ENCODE results near the gene ZHX3.

ZHX3 gene

DNA sequence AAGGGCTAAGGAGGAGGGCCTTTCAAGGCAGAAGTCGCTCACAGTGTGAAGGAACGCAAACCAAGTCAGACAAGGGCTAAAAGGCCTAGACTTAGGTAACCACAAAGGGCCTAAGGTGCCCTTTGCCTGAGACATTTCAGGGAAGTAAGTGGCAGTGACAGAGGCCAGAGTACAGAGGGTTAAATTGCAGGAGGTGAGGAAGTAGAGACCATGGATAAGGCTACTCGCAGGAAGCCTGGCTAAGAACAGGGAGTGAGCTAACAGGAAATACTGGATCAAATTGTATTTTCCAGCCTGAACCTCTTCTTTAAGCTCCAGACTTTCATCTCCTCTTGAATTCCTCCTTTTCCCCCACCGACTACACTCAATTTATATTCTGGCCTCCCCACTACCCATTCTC lies 16.6 kb downstream of the ZHX3 start:
- no peak for DNase-seq (ENCODE audit: low read depth in 3 of 3, low spot score in 1 of 3)

DNA sequence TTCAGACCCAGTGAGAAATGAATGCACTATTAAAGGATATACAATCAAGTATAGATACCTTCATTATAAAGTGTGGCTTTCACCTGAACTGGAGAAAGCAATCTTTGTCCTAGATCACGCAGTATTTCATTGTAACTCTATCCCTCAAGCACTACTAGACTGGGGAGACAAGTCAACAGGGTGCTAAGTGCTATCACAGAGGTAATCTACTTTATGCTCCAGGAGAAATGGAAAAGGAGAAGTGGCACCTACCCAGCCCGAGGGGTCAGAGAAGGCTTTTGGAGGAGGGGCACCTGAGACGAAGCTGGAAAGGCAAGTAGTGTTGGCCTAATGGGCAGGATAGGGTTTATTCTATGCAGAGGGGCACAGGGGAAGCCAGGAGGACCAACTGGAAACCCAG lies 17.1 kb downstream of the ZHX3 start:
- DNase-seq (ENCODE audit: low read depth in 3 of 3, low spot score in 1 of 3) = no peak

GRCh38 chr20:41299899-41300298 lies 17.6 kb downstream of the ZHX3 start:
- no peak for DNase-seq (ENCODE audit: low read depth in 3 of 3, low spot score in 1 of 3)

GRCh38 chr20:41293269-41294037 lies 24.1 kb downstream of the ZHX3 start:
- no peak for DNase-seq (ENCODE audit: low read depth in 3 of 3, low spot score in 1 of 3)

DNA sequence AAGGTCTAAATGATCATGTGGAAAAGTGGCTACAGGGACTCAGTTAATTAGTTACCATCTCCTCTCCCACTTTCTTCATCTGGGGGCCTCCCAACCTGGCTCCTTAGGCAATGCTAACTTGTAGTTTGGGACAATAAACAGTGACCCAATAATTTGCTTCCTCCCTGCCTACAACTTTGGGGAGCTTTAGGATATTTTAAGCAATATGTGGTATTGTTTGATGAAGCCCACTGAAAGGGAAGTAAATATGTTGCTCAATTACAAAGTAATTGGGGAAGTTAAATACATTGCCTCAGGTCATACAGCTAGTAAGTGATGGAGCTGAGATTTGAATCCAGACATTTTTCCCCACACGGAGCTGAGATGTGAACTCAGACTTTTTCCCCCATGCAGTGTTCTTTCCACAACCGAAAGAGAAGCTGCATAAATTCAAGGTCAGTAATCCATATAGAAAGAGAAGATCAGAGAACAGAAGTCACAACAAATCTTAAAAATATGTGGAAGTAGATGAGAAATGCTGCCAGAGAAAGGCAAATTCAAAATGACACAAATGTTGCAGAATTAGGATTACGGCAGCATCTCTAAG lies 26.6 kb downstream of the ZHX3 start:
- no peak for DNase-seq (ENCODE audit: low read depth in 3 of 3, low spot score in 1 of 3)

GRCh38 chr20:41287327-41287726 lies 30.2 kb downstream of the ZHX3 start:
- DNase-seq (ENCODE audit: low read depth in 3 of 3, low spot score in 1 of 3) = no peak

DNA sequence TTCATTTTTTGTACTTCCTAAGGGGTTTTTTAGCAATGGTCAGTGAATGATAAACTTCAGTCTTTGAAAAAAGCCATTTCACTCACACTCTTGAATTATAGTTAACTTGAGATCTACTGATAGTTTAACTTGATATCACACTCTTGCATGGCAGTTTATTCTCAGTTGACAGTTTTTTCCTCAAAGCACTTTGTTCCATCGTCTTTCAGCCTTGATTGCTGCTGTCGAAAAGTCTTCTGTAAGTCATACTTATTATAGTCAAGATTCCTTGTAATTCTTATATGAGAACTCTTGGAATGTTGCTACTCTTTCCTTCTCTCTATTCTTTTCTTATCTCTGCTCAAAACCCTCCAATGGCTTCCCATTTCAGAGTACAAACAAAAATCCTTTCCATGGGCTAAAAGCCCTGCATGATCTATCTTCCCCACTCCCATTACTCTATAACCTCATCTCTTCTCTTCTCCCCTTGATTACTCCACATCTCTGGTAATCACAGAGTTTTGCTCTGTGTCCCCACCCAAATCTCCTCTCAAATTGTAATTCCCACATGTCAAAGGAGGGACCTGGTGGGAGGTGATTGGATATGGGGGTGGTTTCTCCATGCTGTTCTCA lies 31.2 kb downstream of the ZHX3 start:
- no peak for DNase-seq (ENCODE audit: low read depth in 3 of 3, low spot score in 1 of 3)

DNA sequence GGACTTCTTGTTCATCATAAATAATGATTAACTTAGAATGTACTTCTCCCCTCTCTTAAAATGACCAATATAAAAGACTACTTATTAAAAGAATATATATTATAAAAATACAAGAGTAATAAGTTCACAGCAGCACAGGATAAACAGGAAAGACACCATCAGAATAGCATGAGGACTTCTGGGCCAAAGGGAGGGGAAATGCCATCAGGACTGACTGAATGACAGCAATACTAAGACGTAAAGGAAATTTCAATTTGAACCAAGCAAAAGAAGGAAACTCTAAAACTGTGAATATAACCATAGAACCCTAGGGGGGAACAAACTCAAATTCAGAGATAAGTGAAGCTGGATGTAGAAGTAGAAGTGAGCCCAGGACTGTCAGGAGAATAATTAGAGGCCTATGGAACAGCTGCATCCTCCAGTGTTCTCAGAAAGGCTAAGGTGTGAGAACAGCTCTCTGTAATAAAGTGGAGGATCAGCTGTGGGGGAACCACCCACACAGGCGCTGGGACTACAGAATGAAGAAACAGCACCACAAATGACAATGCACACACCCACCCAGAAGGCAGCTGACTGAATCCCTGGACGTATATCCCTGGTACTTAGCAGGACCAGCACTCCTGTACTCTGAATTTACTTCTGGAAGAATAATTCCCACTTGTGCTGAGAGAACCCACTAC lies 37.8 kb downstream of the ZHX3 start:
- DNase-seq (ENCODE audit: low read depth in 3 of 3, low spot score in 1 of 3) = no peak

GRCh38 chr20:41278936-41279335 lies 38.6 kb downstream of the ZHX3 start:
- no peak for DNase-seq (ENCODE audit: low read depth in 3 of 3, low spot score in 1 of 3)

- DNase-seq (ENCODE audit: low read depth in 3 of 3, low spot score in 1 of 3) = no peak
These were observed 40.5 kb downstream of the ZHX3 start for GRCh38 chr20:41277049-41277448.

GRCh38 chr20:41276317-41276751 lies 41.2 kb downstream of the ZHX3 start:
- no peak for DNase-seq (ENCODE audit: low read depth in 3 of 3, low spot score in 1 of 3)

GRCh38 chr20:41275301-41275731 lies 42.2 kb downstream of the ZHX3 start:
- no peak for DNase-seq (ENCODE audit: low read depth in 3 of 3, low spot score in 1 of 3)

DNA sequence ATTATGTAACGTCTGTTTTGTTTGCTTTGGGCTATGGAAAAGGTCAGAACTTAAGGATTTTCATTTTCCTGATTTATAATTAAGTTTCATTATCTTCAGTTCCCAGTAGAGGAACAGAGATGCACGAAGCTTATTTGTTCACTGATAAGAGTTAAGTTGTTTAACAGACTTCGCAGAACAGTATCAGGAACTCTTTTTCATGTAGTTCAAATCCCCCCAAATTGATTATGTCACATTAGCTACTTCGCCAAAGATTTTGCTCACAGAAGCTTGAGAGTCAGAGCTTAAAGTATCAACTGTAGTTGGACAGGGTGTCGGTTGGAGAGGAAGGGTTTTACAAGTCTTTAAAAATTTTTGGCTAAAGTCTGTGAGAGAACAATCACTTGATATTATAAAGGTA lies 43.4 kb downstream of the ZHX3 start:
- no peak for DNase-seq (ENCODE audit: low read depth in 3 of 3, low spot score in 1 of 3)

DNA sequence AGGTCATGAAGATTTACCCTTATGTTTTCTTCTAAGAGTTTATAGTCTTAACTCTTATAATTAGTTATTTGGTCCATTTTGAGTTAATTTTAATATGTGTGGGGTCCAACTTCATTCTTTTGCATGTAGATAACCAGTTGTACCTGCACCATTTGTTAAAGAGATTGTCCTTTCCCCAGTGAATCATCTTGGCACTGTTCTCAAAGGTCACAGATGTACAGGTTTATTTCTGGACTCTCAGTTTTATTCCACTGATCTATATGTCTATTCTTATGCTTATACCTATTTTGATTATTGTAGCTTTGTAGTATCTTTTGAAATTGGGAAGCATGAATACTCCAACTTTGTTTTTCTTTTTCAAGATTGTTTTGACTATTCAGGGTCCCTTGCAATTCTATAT lies 44.1 kb downstream of the ZHX3 start:
- no peak for DNase-seq (ENCODE audit: low read depth in 3 of 3, low spot score in 1 of 3)

- DNase-seq (ENCODE audit: low read depth in 3 of 3, low spot score in 1 of 3) = no peak
These were observed 45.2 kb downstream of the ZHX3 start for GRCh38 chr20:41272339-41272738.

DNA sequence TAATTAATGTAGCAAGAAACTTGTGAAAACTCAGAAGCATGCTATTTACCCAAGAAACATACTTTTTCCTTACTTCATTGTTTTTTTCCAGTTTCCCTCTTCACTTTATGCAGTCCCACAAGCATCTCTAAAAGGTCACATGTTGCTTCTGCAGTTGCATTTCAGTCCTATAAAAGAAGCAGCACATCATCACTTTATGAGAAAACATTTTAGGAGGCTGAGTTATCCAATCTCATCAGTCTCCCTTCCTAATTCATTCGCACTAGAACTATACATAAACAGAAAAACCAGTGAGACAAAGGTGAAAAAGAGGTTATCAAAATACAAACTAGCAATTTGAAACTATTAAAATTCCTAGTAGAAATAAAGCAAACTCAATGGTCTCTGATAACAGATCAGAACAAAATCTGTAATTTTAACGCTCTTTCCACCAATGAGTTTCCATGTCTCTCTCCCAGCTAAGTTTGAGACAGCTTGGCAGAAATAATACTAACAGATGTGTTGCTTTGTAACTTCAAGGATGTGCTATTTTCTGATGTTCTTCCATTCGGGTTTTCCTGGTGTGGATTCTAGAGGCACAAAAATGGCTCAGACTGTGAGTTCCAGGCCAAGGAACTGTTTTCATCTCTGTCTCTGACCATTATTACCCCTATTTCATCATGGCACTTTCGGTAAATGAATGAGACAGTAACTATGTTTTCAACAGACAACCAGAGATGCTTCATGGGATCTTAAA lies 48.4 kb downstream of the ZHX3 start:
- DNase-seq (ENCODE audit: low read depth in 3 of 3, low spot score in 1 of 3) = no peak

DNA sequence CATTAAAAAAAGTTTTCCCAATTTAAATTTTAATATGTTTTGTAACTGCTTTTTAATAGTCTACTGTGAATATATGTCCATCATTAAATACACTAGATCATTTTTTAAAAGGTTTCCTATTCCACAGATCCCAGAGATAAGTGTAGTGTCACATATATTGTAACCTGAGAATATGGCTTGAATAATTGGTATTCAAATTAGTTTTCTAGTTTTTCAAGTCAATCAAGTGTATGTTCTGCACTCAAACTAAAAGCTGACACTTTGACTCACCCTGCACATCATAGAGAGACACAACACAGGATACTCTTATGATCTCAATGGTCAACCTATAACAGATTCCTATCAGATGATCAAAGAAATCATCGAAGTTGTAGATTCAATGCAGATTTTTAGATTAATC lies 49.1 kb downstream of the ZHX3 start:
- DNase-seq (ENCODE audit: low read depth in 3 of 3, low spot score in 1 of 3) = no peak

DNA sequence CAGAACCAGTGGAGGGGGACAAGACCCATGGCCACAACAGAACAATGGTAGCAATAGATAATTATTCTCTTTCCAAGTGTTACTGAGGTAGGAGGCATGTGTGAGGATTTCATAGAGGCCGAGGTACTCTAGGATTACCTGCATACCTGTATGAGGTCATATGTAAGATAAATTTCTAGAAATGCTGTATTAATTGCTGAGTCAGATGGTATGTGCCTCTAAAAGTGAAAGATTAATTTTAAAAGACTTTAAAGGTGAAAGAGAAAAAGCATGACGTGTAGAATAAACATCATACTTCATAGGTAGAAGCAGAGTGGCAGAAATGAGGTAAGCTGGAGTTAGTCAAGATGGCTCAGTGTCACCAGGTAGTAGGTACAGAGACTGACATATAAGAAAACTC lies 51.6 kb downstream of the ZHX3 start:
- no peak for DNase-seq (ENCODE audit: low read depth in 3 of 3, low spot score in 1 of 3)

- DNase-seq (ENCODE audit: low read depth in 3 of 3, low spot score in 1 of 3) = no peak
These were observed 52.7 kb downstream of the ZHX3 start for GRCh38 chr20:41264819-41265218.

DNA sequence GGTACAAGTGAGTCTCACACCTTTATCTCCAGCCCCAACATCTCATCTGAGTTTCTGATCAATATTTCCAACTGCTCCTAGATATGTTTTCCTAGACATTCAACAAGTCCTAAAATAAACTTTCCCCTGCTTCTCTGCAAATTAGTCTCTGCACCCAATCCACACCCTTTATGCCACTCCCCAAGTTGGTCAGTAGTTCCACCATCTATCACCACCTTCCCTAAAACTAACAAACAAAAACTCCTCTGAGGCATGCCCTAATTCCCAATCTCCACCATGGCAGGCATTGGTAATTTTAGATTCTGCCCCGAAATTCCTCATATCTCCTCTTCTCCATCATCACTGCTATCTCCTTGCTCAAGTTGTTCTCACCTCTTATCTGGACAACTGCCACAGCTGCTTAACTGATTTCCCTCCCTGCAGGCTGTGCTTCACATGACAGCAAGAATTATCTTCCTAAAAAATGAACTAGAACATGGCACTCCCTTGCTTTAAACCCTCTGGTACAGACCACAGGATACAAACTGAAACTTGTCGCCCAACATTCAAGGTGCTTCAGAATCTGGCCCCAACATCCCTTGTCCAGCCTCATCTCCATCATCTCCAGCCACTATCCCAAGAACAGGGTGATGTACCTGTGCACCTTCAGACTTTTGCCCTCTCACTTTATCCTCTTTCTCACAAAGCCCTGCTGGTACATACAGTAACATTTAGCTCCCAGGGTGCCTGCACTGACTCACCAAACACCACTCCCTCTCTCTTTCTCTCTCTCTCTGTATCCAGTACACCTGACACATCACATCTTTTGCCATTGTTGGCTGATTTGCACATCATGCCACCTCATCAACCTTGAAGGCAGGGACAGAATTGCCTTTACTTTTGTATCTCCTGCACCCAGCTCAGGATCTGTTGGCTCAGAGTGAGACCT lies 55.5 kb downstream of the ZHX3 start:
- DNase-seq (ENCODE audit: low read depth in 3 of 3, low spot score in 1 of 3) = no peak
